HG03159 (cell line): ENCODE results near the gene SEMA3A.
"Not testable (repeated sequence)": the region's sequence is repeated elsewhere in the genome, so short reads cannot be mapped to it uniquely, and the experiment has no call there.

Source experiments
- ATAC-seq: cut with Tn5 transposase; IDR thresholded peaks from one replicate; pipeline ENCODE4 v1.9.1; 2021; ENCODE audit warnings: mild to moderate bottlenecking, moderate library complexity; ENCODE audit not compliant: unreplicated experiment

Gene SEMA3A

GRCh38 chr7:84194484-84195271 is at the start of gene SEMA3A:
Gene SEMA3A, minus strand, starts transcription at chr7:84194789. Its CDS starts 203 bp downstream, at chr7:84194586.
- no peak for ATAC-seq

GRCh38 chr7:84243037-84243436 is 48.4 kb upstream of the SEMA3A start:
- ATAC-seq, result not testable (repeated sequence)

- ATAC-seq, result no peak
Measured at GRCh38 chr7:84238596-84238995, 44.0 kb upstream of the SEMA3A start.

- ATAC-seq, result no peak
Measured at GRCh38 chr7:84237533-84238173, 43.1 kb upstream of the SEMA3A start.

- ATAC-seq, result no peak
Measured at GRCh38 chr7:84236398-84236797, 41.8 kb upstream of the SEMA3A start.

GRCh38 chr7:84232646-84233045 is 38.1 kb upstream of the SEMA3A start:
- no peak for ATAC-seq

- ATAC-seq, result no peak
Measured at GRCh38 chr7:84231157-84231556, 36.6 kb upstream of the SEMA3A start.

- no peak for ATAC-seq
Measured at GRCh38 chr7:84230491-84230890, 35.9 kb upstream of the SEMA3A start.

- ATAC-seq, result no peak
Measured at GRCh38 chr7:84228526-84228925, 33.9 kb upstream of the SEMA3A start.

GRCh38 chr7:84226759-84227158 is 32.2 kb upstream of the SEMA3A start:
- ATAC-seq, result no peak

GRCh38 chr7:84224505-84224904 is 29.9 kb upstream of the SEMA3A start:
- ATAC-seq, result no peak

- no peak for ATAC-seq
Measured at GRCh38 chr7:84219310-84219709, 24.7 kb upstream of the SEMA3A start.

- no peak for ATAC-seq
Measured at GRCh38 chr7:84218681-84219080, 24.1 kb upstream of the SEMA3A start.

GRCh38 chr7:84216472-84216871 is 21.9 kb upstream of the SEMA3A start:
- no peak for ATAC-seq

- not testable (repeated sequence) for ATAC-seq
Measured at GRCh38 chr7:84214757-84215156, 20.2 kb upstream of the SEMA3A start.

GRCh38 chr7:84210301-84210700 is 15.7 kb upstream of the SEMA3A start:
- ATAC-seq, result no peak

- no peak for ATAC-seq
Measured at GRCh38 chr7:84209006-84209405, 14.4 kb upstream of the SEMA3A start.

- ATAC-seq, result no peak
Measured at GRCh38 chr7:84207615-84208014, 13.0 kb upstream of the SEMA3A start.

GRCh38 chr7:84207025-84207424 is 12.4 kb upstream of the SEMA3A start:
- ATAC-seq, result no peak

GRCh38 chr7:84204655-84205054 is 10.1 kb upstream of the SEMA3A start:
- no peak for ATAC-seq

- ATAC-seq, result no peak
Measured at GRCh38 chr7:84202855-84203254, 8.3 kb upstream of the SEMA3A start.

- no peak for ATAC-seq
Measured at GRCh38 chr7:84200859-84201258, 6.3 kb upstream of the SEMA3A start.
